Small intestine (tissue), 7 donors: ENCODE data around the gene TBC1D1. TPM values are rescaled to one million over a fixed set of nuclear protein-coding genes. Genes with fewer than 3 reads are reported as not detected.

Experiments
- DNase-seq, 2 donors: peaks; one replicate each; pipeline versions ENCODE4 v3.0.0 to v3.0.0-alpha.2; 2013
- FAIRE-seq: peaks from 2 replicates; lab custom pipeline; 2012; peaks lifted over from hg19 to GRCh38; lab: Jason Lieb, UNC
- H3K27ac ChIP-seq, 3 donors: one replicate each; pipeline ENCODE4 v1.5.1; 2013; ENCODE audit warnings: low read length in 2 of 3, mild to moderate bottlenecking in 2 of 3, control low read depth in 1 of 3, inconsistent platforms in 1 of 3, low read depth in 1 of 3, moderate library complexity in 1 of 3
- H3K27me3 ChIP-seq, 3 donors: one replicate each; pipeline ENCODE4 v1.6.1; 2013; ENCODE audit warnings: low read length in 3 of 3, inconsistent platforms in 1 of 3; ENCODE audit not compliant: control insufficient read depth in 3 of 3, insufficient read depth in 3 of 3
- H3K36me3 ChIP-seq, 3 donors: one replicate each; pipeline ENCODE4 v1.6.1; 2013; ENCODE audit warnings: low read length in 3 of 3, inconsistent platforms in 1 of 3, low read depth in 1 of 3, mild to moderate bottlenecking in 1 of 3, moderate library complexity in 1 of 3; ENCODE audit not compliant: control insufficient read depth in 3 of 3, insufficient read depth in 2 of 3
- H3K4me1 ChIP-seq, 3 donors: one replicate each; pipeline ENCODE4 v1.6.1; 2013; ENCODE audit warnings: low read length in 2 of 3, inconsistent platforms in 1 of 3, low read depth in 1 of 3, mild to moderate bottlenecking in 1 of 3, moderate library complexity in 1 of 3; ENCODE audit not compliant: control insufficient read depth in 3 of 3, insufficient read depth in 2 of 3
- H3K4me3 ChIP-seq, 3 donors: one replicate each; pipeline ENCODE4 v1.5.1; 2013; ENCODE audit warnings: low read length in 3 of 3, control low read depth in 1 of 3, inconsistent platforms in 1 of 3, low read depth in 1 of 3, mild to moderate bottlenecking in 1 of 3, moderate library complexity in 1 of 3
- H3K9me3 ChIP-seq, 2 donors: one replicate each; pipeline ENCODE4 v1.6.1; 2013; ENCODE audit warnings: low read depth in 1 of 2, low read length in 1 of 2; ENCODE audit not compliant: control insufficient read depth in 2 of 2, insufficient read depth in 1 of 2
- WGBS, 3 donors: extraction: QIAGEN DNeasy Blood & Tissue Kit; methylation state at CpG; one replicate each; pipeline ENCODE4 v1.1.7; 2013; 5-methylcytosine and 5-hydroxymethylcytosine counted together
- polyA plus RNA-seq, 4 donors: library from polyadenylated mRNA; stranded (reverse) in 3 of 4; unstranded in 1 of 4; fragments of 200-250 nt in 3 of 4; fragments of 120-200 nt in 1 of 4; gene quantifications; one replicate each; pipeline versions ENCODE4 v1.2.1 to v1.2.3, GENCODE V29; 2013
- donor health status: healthy with polysubstance abuse.
- donor health status: control.
- donor health status: control.
- donor health status: Bipolar disorder and iron deficiency.
- donor health status: healthy.

TBC1D1 gene
- polyA plus RNA-seq, 4 donors = 38.3 to 118 (median 41.5) TPM

DNA sequence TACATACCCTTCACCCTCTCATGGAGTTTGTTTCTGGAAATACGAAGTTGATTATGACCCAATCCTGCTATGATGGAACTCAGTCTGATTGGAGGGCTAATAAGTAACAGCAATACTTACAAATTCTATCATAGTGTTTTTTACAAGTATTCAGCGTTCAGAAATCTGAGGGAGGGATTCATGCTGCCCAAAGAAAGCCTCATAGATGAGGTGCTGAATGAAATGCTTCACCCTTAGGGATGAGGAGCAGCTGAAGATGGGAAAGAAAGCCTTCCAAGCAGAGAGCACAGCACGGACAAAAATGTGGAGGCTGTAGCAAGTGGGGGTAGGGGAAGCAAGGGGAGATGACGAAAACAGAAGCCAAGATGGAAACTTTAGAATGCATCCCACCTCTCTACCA is 27.9 kb upstream of the TBC1D1 start:
- Histone ChIP-seq H3K27ac (no peak overlapping the region), H3K4me3 (no peak overlapping the region), H3K9me3 (no peaks in the 10 kb centered on the region), H3K4me1 (no peaks in the 10 kb centered on the region), H3K36me3 (peaks cover 2 to 9% (median 5%) of the 10 kb centered on the region in 3 donors), H3K27me3 (no peaks in the 10 kb centered on the region)
- no peak for FAIRE-seq
- DNase-seq = no peak
- WGBS, 3 donors = 93 to 99% (median 96%) methylated on average over 4 of the region's 4 CpGs

GRCh38 chr4:37864786-37865185 is 26.1 kb upstream of the TBC1D1 start:
- Histone ChIP-seq H3K36me3 (peaks cover 2 to 6% (median 5%) of the 10 kb centered on the region in 3 donors), H3K4me1 (no peaks in the 10 kb centered on the region), H3K9me3 (no peaks in the 10 kb centered on the region), H3K27me3 (no peaks in the 10 kb centered on the region), H3K4me3 (no peak overlapping the region), H3K27ac (no peak overlapping the region)
- DNase-seq = no peak
- FAIRE-seq = no peak
- WGBS, 3 donors = 76 to 84% (median 79%) methylated on average over 4 of the region's 4 CpGs

GRCh38 chr4:37865450-37865849 is 25.4 kb upstream of the TBC1D1 start:
- Histone ChIP-seq H3K27me3 (no peaks in the 10 kb centered on the region), H3K27ac (no peak overlapping the region), H3K9me3 (no peaks in the 10 kb centered on the region), H3K4me3 (no peak overlapping the region), H3K36me3 (peaks cover 2 to 6% (median 5%) of the 10 kb centered on the region in 3 donors), H3K4me1 (no peaks in the 10 kb centered on the region)
- 84 to 95% (median 88%) methylated on average over 3 of the region's 3 CpGs for WGBS, 3 donors
- DNase-seq (no peak), FAIRE-seq (no peak)

GRCh38 chr4:37867102-37867501 is 23.8 kb upstream of the TBC1D1 start:
- WGBS, 3 donors = 85 to 94% (median 89%) methylated on average over 3 of the region's 3 CpGs
- no peak overlapping the region for H3K4me3 ChIP-seq
- H3K4me1 ChIP-seq = no peaks in the 10 kb centered on the region
- no peaks in the 10 kb centered on the region for H3K9me3 ChIP-seq
- H3K36me3 ChIP-seq = peaks cover 0 to 6% (median 5%) of the 10 kb centered on the region in 3 donors
- no peak overlapping the region for H3K27ac ChIP-seq
- FAIRE-seq = no peak
- no peak for DNase-seq
- H3K27me3 ChIP-seq = no peaks in the 10 kb centered on the region

GRCh38 chr4:37868238-37868637 is 22.6 kb upstream of the TBC1D1 start:
- no peak for FAIRE-seq
- no peak for DNase-seq
- H3K27ac ChIP-seq = no peak overlapping the region
- H3K4me1 ChIP-seq = peaks cover 0 to 1% (median 0%) of the 10 kb centered on the region in 3 donors
- H3K27me3 ChIP-seq = no peaks in the 10 kb centered on the region
- no peak overlapping the region for H3K4me3 ChIP-seq
- no peaks in the 10 kb centered on the region for H3K9me3 ChIP-seq
- WGBS, 3 donors = 92 to 97% (median 93%) methylated on average over 4 of the region's 4 CpGs
- peaks cover 0 to 3% (median under 1%) of the 10 kb centered on the region in 3 donors for H3K36me3 ChIP-seq

DNA sequence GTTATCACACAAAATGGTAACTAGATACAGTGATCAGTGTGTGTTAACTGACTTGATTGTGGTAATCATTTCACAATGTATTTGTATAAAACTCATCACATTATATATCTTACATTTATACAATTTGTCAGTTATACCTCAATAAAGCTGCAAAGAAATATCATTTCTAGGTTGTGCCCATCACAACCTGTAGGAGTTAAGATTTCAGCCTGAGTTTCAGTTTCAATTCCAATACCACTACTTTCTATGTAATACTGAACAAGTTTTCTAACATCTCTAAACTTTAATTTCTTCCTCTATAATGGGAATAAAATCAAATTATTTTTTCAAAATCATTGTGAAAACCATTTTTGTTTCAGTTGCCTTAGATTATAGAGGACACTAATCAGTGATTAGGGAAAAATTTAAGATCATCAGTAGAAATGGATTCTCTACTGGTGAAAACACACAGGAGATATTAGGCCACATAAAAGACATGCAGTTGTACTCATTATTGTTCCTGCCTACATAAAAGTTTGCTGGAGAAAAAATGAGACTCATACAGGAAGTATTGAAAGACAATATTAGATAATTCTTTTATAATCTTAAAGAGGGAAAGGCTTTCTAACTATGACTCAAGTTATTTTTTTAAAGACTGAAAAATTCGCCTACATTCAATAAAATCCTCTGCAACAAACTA is 18.4 kb upstream of the TBC1D1 start:
- DNase-seq = no peak
- Histone ChIP-seq H3K27me3 (no peaks in the 10 kb centered on the region), H3K4me3 (no peak overlapping the region), H3K4me1 (peaks cover 0 to 2% (median 0%) of the 10 kb centered on the region in 3 donors), H3K36me3 (no peaks in the 10 kb centered on the region), H3K9me3 (no peaks in the 10 kb centered on the region), H3K27ac (no peak overlapping the region)
- 78 to 88% (median 80%) methylated on average over 1 of the region's 1 CpG for WGBS, 3 donors
- FAIRE-seq = no peak

GRCh38 chr4:37873386-37873785 is 17.5 kb upstream of the TBC1D1 start:
- Histone ChIP-seq H3K4me3 (no peak overlapping the region), H3K27ac (no peak overlapping the region), H3K4me1 (peaks cover 0 to 2% (median 0%) of the 10 kb centered on the region in 3 donors), H3K9me3 (no peaks in the 10 kb centered on the region), H3K27me3 (no peaks in the 10 kb centered on the region), H3K36me3 (no peaks in the 10 kb centered on the region)
- 38 to 63% (median 62%) methylated on average over 1 of the region's 1 CpG for WGBS, 3 donors
- DNase-seq = peak in 1 of 2 donors; percentile 47
- FAIRE-seq = no peak

DNA sequence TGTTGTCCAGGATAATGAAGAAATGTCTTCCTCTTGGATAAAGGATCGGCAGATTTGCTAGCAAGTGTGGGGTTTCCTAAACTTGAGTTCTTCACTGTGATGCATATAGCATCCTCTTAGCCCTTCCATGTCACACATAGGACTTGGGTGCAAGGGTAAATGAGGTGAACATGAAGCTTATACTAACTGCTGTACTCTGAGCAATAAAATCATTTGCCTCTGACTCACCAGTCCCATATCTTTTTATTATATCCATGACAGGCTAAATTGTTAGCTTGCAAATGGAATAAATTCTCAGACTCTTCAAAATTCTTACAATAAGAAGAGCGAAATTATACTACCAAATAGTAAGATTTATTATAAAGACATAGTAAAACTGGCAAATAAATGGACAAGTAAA is 14.7 kb upstream of the TBC1D1 start:
- Histone ChIP-seq H3K4me3 (no peak overlapping the region), H3K27me3 (no peaks in the 10 kb centered on the region), H3K27ac (no peak overlapping the region), H3K36me3 (no peaks in the 10 kb centered on the region), H3K4me1 (peaks cover 0 to 2% (median 0%) of the 10 kb centered on the region in 3 donors), H3K9me3 (no peaks in the 10 kb centered on the region)
- peak; percentile 67 for FAIRE-seq
- peak; percentile 84 to 91 for DNase-seq
- WGBS, 3 donors = 12 to 68% (median 52%) methylated on average over 2 of the region's 2 CpGs

- no peak for FAIRE-seq
- H3K27ac ChIP-seq = no peak overlapping the region
- 83 to 90% (median 87%) methylated on average over 8 of the region's 8 CpGs for WGBS, 3 donors
- no peak overlapping the region for H3K4me3 ChIP-seq
- no peak for DNase-seq
- H3K27me3 ChIP-seq = no peaks in the 10 kb centered on the region
- H3K9me3 ChIP-seq = no peaks in the 10 kb centered on the region
- no peaks in the 10 kb centered on the region for H3K36me3 ChIP-seq
- H3K4me1 ChIP-seq = no peaks in the 10 kb centered on the region
These were observed 11.5 kb upstream of the TBC1D1 start for GRCh38 chr4:37879365-37879764.
